SK-N-SH (cell line): ENCODE results near the gene CLEC2D.
"Not testable (repeated sequence)": the region's sequence is repeated elsewhere in the genome, so short reads cannot be mapped to it uniquely, and the experiment has no call there.

ENCODE experiments used
- CTCF ChIP-seq: fragments of 200-600 bp; sonication (generic); IDR thresholded peaks from 2 replicates; pipeline ENCODE4 v1.6.1; 2017; ENCODE audit warnings: antibody characterized with exemption, mild to moderate bottlenecking, moderate library complexity
- EZH2phosphoT487 ChIP-seq: fragments of 200-600 bp; sonication (generic); IDR thresholded peaks from 2 replicates; pipeline ENCODE4 v1.6.1; 2017; ENCODE audit warnings: low read depth, mixed run types, mild to moderate bottlenecking, antibody characterized with exemption, moderate library complexity, borderline replicate concordance
- RAD21 ChIP-seq: IDR thresholded peaks from 2 replicates; pipeline ENCODE4 v1.6.1; 2012; ENCODE audit warnings: mild to moderate bottlenecking, low read length
- RFX5 ChIP-seq: IDR thresholded peaks from 2 replicates; pipeline ENCODE4 v1.6.1; 2012; ENCODE audit warnings: mild to moderate bottlenecking, improper control_type of control experiment, low read length

- not testable (repeated sequence) for TF ChIP-seq EZH2phosphoT487, RAD21, CTCF, RFX5
Measured at GRCh38 chr12:9704561-9704960, 35.0 kb downstream of the CLEC2D start.
